ENCODE measurements around the gene SULF2.
"Not testable (repeated sequence)": the region's sequence is repeated elsewhere in the genome, so short reads cannot be mapped to it uniquely, and the experiment has no call there.

- TF ChIP-seq, protein P1, sequence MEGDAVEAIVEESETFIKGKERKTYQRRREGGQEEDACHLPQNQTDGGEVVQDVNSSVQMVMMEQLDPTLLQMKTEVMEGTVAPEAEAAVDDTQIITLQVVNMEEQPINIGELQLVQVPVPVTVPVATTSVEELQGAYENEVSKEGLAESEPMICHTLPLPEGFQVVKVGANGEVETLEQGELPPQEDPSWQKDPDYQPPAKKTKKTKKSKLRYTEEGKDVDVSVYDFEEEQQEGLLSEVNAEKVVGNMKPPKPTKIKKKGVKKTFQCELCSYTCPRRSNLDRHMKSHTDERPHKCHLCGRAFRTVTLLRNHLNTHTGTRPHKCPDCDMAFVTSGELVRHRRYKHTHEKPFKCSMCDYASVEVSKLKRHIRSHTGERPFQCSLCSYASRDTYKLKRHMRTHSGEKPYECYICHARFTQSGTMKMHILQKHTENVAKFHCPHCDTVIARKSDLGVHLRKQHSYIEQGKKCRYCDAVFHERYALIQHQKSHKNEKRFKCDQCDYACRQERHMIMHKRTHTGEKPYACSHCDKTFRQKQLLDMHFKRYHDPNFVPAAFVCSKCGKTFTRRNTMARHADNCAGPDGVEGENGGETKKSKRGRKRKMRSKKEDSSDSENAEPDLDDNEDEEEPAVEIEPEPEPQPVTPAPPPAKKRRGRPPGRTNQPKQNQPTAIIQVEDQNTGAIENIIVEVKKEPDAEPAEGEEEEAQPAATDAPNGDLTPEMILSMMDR (IDR thresholded peaks at IDR 0.05; ENCODE audit: low read depth, low read length, missing input control): not testable (repeated sequence)
- TF ChIP-seq TAF1 (conservative IDR thresholded peaks at IDR 0.05); YY1 (IDR thresholded peaks at IDR 0.05): not testable (repeated sequence)
Observed at GRCh38 chr20:47826006-47826405, 40.7 kb upstream of the SULF2 start.
